Measurements from ENCODE around the gene TESPA1. TPM values are rescaled to one million over a fixed set of nuclear protein-coding genes. Genes with fewer than 3 reads are reported as not detected.

TESPA1 gene
- total RNA-seq, 6 experiments from 2014 or later = not detected

- TF ChIP-seq, protein P1, sequence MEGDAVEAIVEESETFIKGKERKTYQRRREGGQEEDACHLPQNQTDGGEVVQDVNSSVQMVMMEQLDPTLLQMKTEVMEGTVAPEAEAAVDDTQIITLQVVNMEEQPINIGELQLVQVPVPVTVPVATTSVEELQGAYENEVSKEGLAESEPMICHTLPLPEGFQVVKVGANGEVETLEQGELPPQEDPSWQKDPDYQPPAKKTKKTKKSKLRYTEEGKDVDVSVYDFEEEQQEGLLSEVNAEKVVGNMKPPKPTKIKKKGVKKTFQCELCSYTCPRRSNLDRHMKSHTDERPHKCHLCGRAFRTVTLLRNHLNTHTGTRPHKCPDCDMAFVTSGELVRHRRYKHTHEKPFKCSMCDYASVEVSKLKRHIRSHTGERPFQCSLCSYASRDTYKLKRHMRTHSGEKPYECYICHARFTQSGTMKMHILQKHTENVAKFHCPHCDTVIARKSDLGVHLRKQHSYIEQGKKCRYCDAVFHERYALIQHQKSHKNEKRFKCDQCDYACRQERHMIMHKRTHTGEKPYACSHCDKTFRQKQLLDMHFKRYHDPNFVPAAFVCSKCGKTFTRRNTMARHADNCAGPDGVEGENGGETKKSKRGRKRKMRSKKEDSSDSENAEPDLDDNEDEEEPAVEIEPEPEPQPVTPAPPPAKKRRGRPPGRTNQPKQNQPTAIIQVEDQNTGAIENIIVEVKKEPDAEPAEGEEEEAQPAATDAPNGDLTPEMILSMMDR (IDR thresholded peaks at IDR 0.05) = no peak
- DNase-seq = no peak
- Mint-ChIP-seq H3K27me3 (ENCODE audit: insufficient read depth) (peaks cover 23% of the 10 kb centered on the region), H3K36me3 (ENCODE audit: low read depth) (no peaks in the 10 kb centered on the region), H3K9me3 (no peaks in the 10 kb centered on the region), H3K27ac (no peak overlapping the region), H3K4me1 (ENCODE audit: low read depth) (no peaks in the 10 kb centered on the region), H3K4me3 (no peak overlapping the region)
Observed at GRCh38 chr12:54959291-54960018, 25.1 kb downstream of the TESPA1 start.

- H3K9me3 Mint-ChIP-seq = no peaks in the 10 kb centered on the region
- no peaks in the 10 kb centered on the region for H3K4me1 Mint-ChIP-seq (ENCODE audit: low read depth)
- H3K36me3 Mint-ChIP-seq (ENCODE audit: low read depth) = no peaks in the 10 kb centered on the region
- peaks cover 16% of the 10 kb centered on the region for H3K27me3 Mint-ChIP-seq (ENCODE audit: insufficient read depth)
- peak; percentile 58 for DNase-seq
- no peak overlapping the region for H3K27ac Mint-ChIP-seq
- no peak overlapping the region for H3K4me3 Mint-ChIP-seq
- TF ChIP-seq, protein P1 (IDR thresholded peaks at IDR 0.05) = peak; percentile 87
Observed at GRCh38 chr12:54958048-54958658, 26.4 kb downstream of the TESPA1 start.

DNA sequence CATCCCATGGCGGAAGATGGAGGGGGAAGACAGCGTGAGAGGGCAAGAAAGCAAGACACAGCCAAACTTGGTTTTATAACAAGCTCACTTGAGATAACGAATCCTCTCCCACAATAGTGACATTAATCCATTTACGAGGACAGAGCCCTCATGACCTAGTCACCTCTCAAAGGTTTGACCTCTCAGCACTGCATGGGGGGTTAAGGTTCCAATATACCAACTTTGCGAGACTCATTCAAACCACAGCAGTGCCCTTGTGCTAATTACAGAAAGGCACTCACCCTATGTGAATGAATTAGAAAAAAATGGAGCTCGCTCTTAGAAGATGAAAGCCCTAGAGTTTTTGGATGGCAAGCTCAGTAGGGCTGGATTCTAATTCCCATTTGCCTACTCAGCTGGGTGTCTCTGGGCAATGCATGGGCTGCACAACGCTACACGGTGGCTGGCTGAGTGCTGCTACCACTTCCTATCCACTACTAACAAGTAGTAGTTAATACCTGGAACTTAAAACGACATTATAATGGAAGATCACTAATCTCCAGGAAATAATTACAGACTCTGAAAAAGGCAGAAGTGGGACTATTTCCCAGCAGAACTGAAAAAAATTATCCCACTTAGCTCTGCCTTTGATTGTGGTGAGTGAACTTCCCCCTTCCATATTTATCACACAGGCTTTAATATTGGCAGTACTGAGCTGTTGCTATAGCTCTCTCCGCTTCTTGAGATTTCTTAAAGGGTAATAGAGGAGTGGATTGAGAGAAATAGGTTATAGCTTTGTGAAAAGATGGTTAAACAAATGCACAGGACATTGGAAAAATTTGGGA, 27.5 kb downstream of the TESPA1 start:
- Mint-ChIP-seq H3K27ac (no peak overlapping the region), H3K4me1 (ENCODE audit: low read depth) (no peaks in the 10 kb centered on the region), H3K36me3 (ENCODE audit: low read depth) (no peaks in the 10 kb centered on the region), H3K9me3 (no peaks in the 10 kb centered on the region), H3K4me3 (no peak overlapping the region), H3K27me3 (ENCODE audit: insufficient read depth) (peaks cover 11% of the 10 kb centered on the region)
- TF ChIP-seq, protein P1 (IDR thresholded peaks at IDR 0.05) = no peak
- no peak for DNase-seq

GRCh38 chr12:54956322-54956721, 28.2 kb downstream of the TESPA1 start:
- no peaks in the 10 kb centered on the region for H3K9me3 Mint-ChIP-seq
- no peaks in the 10 kb centered on the region for H3K4me1 Mint-ChIP-seq (ENCODE audit: low read depth)
- TF ChIP-seq, protein P1 (IDR thresholded peaks at IDR 0.05) = no peak
- H3K27ac Mint-ChIP-seq = no peak overlapping the region
- no peaks in the 10 kb centered on the region for H3K36me3 Mint-ChIP-seq (ENCODE audit: low read depth)
- DNase-seq = no peak
- peaks cover 7% of the 10 kb centered on the region for H3K27me3 Mint-ChIP-seq (ENCODE audit: insufficient read depth)
- H3K4me3 Mint-ChIP-seq = no peak overlapping the region

DNA sequence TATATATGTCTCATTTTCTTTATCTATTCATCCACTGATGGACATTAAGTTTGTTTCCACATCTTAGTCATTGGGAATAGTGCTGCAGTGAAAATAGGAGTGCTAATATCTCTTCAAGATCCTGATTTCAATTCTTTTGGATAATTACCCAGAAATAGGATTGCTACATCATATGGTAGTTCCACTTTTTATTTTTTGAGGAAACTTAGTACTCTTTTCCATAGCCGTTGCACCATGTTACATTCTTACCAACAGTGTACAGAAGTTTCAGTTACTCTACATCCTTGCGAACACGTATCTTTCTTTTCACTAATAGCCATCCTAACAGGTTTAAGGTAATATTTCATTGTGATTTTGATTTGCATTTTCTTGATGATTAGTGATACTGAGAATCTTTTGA, 29.8 kb downstream of the TESPA1 start:
- TF ChIP-seq, protein P1 (IDR thresholded peaks at IDR 0.05) = no peak
- H3K36me3 Mint-ChIP-seq (ENCODE audit: low read depth) = no peaks in the 10 kb centered on the region
- no peaks in the 10 kb centered on the region for H3K4me1 Mint-ChIP-seq (ENCODE audit: low read depth)
- H3K27ac Mint-ChIP-seq = no peak overlapping the region
- H3K9me3 Mint-ChIP-seq = no peaks in the 10 kb centered on the region
- H3K27me3 Mint-ChIP-seq (ENCODE audit: insufficient read depth) = peaks cover 3% of the 10 kb centered on the region
- no peak overlapping the region for H3K4me3 Mint-ChIP-seq
- DNase-seq = no peak

All from HFFc6 (cell line).